ENCODE measurements around the gene CTSE. TPM values are rescaled to one million over a fixed set of nuclear protein-coding genes. Genes with fewer than 3 reads are reported as not detected.
"Not testable (repeated sequence)": the region's sequence is repeated elsewhere in the genome, so short reads cannot be mapped to it uniquely, and the experiment has no call there.

CTSE gene
- total and polyA plus RNA-seq, 3 experiments from 2014 or later, result not detected

DNA sequence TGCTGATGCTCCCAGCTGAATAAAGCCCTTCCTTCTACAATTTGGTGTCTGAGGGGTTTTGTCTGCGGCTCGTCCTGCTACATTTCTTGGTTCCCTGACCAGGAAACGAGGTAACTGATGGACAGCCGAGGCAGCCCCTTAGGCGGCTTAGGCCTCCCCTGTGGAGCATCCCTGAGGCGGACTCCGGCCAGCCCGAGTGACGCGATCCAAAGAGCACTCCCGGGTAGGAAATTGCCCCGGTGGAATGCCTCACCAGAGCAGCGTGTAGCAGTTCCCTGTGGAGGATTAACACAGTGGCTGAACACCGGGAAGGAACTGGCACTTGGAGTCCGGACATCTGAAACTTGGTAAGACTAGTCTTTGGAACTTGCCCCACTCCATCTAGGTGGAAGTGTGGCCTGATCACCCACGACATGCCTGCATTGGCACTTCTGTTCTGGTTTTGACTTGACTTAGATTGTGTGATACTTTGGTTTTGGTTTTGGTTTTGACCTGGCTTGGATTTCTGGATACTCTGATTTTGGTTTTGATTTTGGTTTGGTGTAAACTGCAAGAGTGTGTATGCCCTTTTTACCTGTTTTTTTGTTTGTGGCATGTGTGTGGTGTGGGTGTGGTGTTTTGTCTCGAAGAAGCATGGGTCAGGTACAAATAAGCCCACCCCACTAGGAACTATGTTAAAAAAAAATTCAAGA, 29.4 kb upstream of the CTSE start, which contains the start of gene RHEX:
RHEX (plus strand) TSS at position 255 of the 692 bp plus-strand sequence. CDS start 44,656 bp downstream, outside the sequence.
- H3K9me3 ChIP-seq (ENCODE audit: low read length); CTCF ChIA-PET; H3K27ac Mint-ChIP-seq; POLR2A ChIA-PET; H3K9me3 Mint-ChIP-seq; H3K4me1 ChIP-seq (ENCODE audit: insufficient read depth, low read length); H3K36me3 ChIP-seq (ENCODE audit: insufficient read depth, low read length); H3K27me3 ChIP-seq (ENCODE audit: insufficient read depth, low read length, poor library complexity, severe bottlenecking); H3K27me3 Mint-ChIP-seq; H3K27ac ChIP-seq (ENCODE audit: low read depth, low read length); H3K4me3 ChIP-seq (ENCODE audit: low read length); H3K36me3 Mint-ChIP-seq: not testable (repeated sequence)
- Mint-ChIP-seq H3K4me3 (peak within 1 kb of the TSS in 2 of 7 donors; percentile 0 to 4), H3K4me1 (peaks cover 7 to 23% (median 12%) of the 10 kb centered on the region in 3 donors)
- DNase-seq, result peak in 1 of 5 donors; percentile 50

DNA sequence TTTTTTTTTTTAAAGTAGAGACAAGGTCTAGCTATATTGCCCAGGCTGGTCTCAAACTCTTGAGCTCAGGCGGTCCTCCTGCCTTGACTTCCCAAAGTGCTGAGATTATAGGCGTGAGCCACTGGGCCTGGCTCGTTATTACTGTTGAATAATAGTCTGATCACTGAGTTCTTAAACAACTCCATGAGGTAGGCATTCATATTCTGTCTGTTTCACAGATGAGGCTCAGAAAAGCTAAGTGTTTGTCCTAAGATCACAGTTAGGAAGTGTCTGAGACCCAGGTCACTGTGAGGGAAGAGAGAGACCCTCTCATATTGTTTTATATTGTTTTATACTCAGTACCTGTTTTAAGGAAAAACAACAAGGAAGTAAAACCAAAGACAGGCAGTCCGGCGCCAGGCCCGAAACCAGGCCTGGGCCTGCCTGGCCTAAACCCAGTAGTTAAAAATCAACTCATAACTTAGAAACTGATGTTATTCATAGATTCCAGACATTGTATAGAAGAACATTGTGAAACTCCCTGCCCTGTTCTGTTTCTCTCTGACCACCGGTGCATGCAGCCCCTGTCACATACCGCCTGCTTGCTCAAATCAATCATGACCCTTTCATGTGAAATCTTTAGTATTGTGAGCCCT, 28.7 kb upstream of the CTSE start:
- CTCF ChIA-PET; H3K27ac ChIP-seq (ENCODE audit: low read depth, low read length); H3K9me3 Mint-ChIP-seq; H3K4me1 ChIP-seq (ENCODE audit: insufficient read depth, low read length); H3K36me3 Mint-ChIP-seq; H3K36me3 ChIP-seq (ENCODE audit: insufficient read depth, low read length); H3K4me3 ChIP-seq (ENCODE audit: low read length); POLR2A ChIA-PET; H3K4me3 Mint-ChIP-seq; H3K27me3 ChIP-seq (ENCODE audit: insufficient read depth, low read length, poor library complexity, severe bottlenecking); DNase-seq; H3K9me3 ChIP-seq (ENCODE audit: low read length); H3K27ac Mint-ChIP-seq: not testable (repeated sequence)
- Mint-ChIP-seq H3K4me1 (peaks cover 7 to 23% (median 12%) of the 10 kb centered on the region in 3 donors), H3K27me3 (peaks cover 4 to 12% of the 10 kb centered on the region in 2 donors)

GRCh38 chr1:206050655-206051235, 27.1 kb upstream of the CTSE start:
- ChIA-PET CTCF (no interaction called here), POLR2A (no interaction called here)
- Mint-ChIP-seq H3K4me3 (no peak overlapping the region), H3K27me3 (peaks cover 4 to 15% of the 10 kb centered on the region in 2 donors), H3K9me3 (no peaks in the 10 kb centered on the region), H3K36me3 (no peaks in the 10 kb centered on the region), H3K27ac (peak overlapping the region in 3 of 8 donors; percentile 30 to 78 (median 35)), H3K4me1 (peaks cover 7 to 23% (median 12%) of the 10 kb centered on the region in 3 donors)
- no peaks in the 10 kb centered on the region for H3K27me3 ChIP-seq (ENCODE audit: insufficient read depth, low read length, poor library complexity, severe bottlenecking)
- no peaks in the 10 kb centered on the region for H3K36me3 ChIP-seq (ENCODE audit: insufficient read depth, low read length)
- H3K27ac ChIP-seq (ENCODE audit: low read depth, low read length), result no peak overlapping the region
- no peaks in the 10 kb centered on the region for H3K4me1 ChIP-seq (ENCODE audit: insufficient read depth, low read length)
- DNase-seq, result peak in 1 of 5 donors; percentile 19
- H3K9me3 ChIP-seq (ENCODE audit: low read length), result no peaks in the 10 kb centered on the region
- no peak overlapping the region for H3K4me3 ChIP-seq (ENCODE audit: low read length)

DNA sequence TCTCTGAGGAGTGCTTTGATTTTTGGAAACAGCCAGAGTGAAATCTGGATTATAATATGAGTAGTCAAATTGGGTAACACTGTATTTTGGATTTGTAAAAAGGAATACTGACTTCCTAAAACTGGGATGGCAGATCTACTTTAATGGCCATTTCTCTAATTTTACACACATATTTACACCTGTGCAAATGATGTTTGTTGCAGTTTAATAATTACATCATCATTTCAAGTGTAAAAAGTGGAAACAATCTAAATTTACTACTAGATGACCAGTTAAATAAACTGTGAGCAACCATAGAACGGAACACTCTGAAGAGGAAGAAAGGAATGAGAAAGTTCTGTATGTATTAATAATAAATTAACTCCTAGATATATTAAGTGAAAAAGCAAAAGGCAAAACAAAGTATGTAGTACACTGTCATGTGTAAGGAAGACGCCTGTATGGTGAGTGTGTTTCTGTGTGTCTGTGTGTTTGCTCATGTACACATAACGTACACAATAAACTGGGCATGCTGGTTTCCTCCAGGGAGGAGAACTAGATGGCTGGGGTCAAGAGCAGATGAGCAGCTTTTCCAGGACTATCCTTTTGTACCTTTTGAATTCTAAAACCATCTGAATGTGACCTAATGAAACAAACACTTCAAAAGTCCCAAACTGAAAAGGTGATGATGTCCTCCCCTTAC, 26.4 kb upstream of the CTSE start:
- ChIA-PET POLR2A (no interaction called here), CTCF (no interaction called here)
- Histone ChIP-seq H3K27me3 (ENCODE audit: insufficient read depth, low read length, poor library complexity, severe bottlenecking) (no peaks in the 10 kb centered on the region), H3K4me3 (ENCODE audit: low read length) (no peak overlapping the region), H3K36me3 (ENCODE audit: insufficient read depth, low read length) (no peaks in the 10 kb centered on the region), H3K27ac (ENCODE audit: low read depth, low read length) (no peak overlapping the region), H3K9me3 (ENCODE audit: low read length) (no peaks in the 10 kb centered on the region), H3K4me1 (ENCODE audit: insufficient read depth, low read length) (no peaks in the 10 kb centered on the region)
- no peak overlapping the region for H3K27ac Mint-ChIP-seq
- DNase-seq, result no peak
- peaks cover 7 to 23% (median 12%) of the 10 kb centered on the region in 3 donors for H3K4me1 Mint-ChIP-seq
- no peaks in the 10 kb centered on the region for H3K9me3 Mint-ChIP-seq
- H3K4me3 Mint-ChIP-seq, result no peak overlapping the region
- H3K27me3 Mint-ChIP-seq, result peaks cover 4 to 15% of the 10 kb centered on the region in 2 donors
- H3K36me3 Mint-ChIP-seq, result no peaks in the 10 kb centered on the region

DNA sequence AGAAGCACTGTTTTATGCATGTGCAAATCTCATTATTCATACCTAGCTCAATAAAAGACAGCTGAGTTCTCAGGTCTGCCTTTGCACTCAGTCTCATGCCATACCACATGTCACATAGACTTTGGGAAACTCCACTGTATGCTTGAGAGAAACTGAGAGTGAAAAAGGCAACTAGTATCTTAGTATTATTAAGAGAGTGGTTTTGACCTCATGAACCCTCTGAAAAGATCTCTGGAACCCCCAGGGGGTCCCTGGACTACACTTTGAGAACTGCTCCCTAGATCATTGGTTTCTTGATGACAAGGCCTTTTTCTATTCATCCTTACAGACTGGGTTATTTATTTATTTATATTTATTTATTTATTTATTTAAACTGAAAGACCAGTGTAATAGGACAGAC, 25.6 kb upstream of the CTSE start:
- H3K27ac ChIP-seq (ENCODE audit: low read depth, low read length), result no peak overlapping the region
- no peak for DNase-seq
- ChIA-PET POLR2A (no interaction called here), CTCF (no interaction called here)
- H3K36me3 ChIP-seq (ENCODE audit: insufficient read depth, low read length), result no peaks in the 10 kb centered on the region
- no peaks in the 10 kb centered on the region for H3K4me1 ChIP-seq (ENCODE audit: insufficient read depth, low read length)
- no peaks in the 10 kb centered on the region for H3K9me3 Mint-ChIP-seq
- no peaks in the 10 kb centered on the region for H3K36me3 Mint-ChIP-seq
- no peak overlapping the region for H3K27ac Mint-ChIP-seq
- H3K4me1 Mint-ChIP-seq, result peaks cover 7 to 23% (median 12%) of the 10 kb centered on the region in 3 donors
- no peaks in the 10 kb centered on the region for H3K9me3 ChIP-seq (ENCODE audit: low read length)
- H3K27me3 Mint-ChIP-seq, result peaks cover 4 to 15% of the 10 kb centered on the region in 2 donors
- H3K27me3 ChIP-seq (ENCODE audit: insufficient read depth, low read length, poor library complexity, severe bottlenecking), result no peaks in the 10 kb centered on the region
- no peak overlapping the region for H3K4me3 Mint-ChIP-seq
- H3K4me3 ChIP-seq (ENCODE audit: low read length), result no peak overlapping the region

DNA sequence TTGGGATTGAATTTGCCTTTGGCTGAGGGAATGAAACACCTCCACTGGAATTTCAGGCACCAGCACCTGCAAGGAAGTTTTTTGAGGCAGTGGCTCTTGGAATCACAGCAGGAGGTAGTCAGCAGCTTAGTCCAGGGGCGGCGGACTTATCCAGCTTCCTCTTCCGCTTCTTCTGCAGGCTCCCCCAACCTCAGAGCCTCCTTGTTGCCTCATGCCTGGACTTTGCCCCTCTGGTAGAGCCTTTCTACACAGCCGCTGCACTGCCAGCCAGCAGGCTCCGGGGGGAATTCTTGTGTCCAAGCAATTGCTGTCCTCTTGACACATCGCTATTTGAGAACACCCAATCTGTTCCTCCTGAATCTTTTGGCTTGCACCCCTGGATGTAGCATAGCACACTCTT, 24.9 kb upstream of the CTSE start:
- Mint-ChIP-seq H3K27me3 (peaks cover 4 to 15% of the 10 kb centered on the region in 2 donors), H3K27ac (no peak overlapping the region), H3K9me3 (no peaks in the 10 kb centered on the region), H3K36me3 (no peaks in the 10 kb centered on the region), H3K4me3 (no peak overlapping the region), H3K4me1 (peaks cover 7 to 23% (median 12%) of the 10 kb centered on the region in 3 donors)
- Histone ChIP-seq H3K27ac (ENCODE audit: low read depth, low read length) (no peak overlapping the region), H3K36me3 (ENCODE audit: insufficient read depth, low read length) (no peaks in the 10 kb centered on the region), H3K4me1 (ENCODE audit: insufficient read depth, low read length) (no peaks in the 10 kb centered on the region), H3K4me3 (ENCODE audit: low read length) (no peak overlapping the region), H3K9me3 (ENCODE audit: low read length) (no peaks in the 10 kb centered on the region), H3K27me3 (ENCODE audit: insufficient read depth, low read length, poor library complexity, severe bottlenecking) (no peaks in the 10 kb centered on the region)
- ChIA-PET POLR2A (no interaction called here), CTCF (no interaction called here)
- no peak for DNase-seq

DNA sequence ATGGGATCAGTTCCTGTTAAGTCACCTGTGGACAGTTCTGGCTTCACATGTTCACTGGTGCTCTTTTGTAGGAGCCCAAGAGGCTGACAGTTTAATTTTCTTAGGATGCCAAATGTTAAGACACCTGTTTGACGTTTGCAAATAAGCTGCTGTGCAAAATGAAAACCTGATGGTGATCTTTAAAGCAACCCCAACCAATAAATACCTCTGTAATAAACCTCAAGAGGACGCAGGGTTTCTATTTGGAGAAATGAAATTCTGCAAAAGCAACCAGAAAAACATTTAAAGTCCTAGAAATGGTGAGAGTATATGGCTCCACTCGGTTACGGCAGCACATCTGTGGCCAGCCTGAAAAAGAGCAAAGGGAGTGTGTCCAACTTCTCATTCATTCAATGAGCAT, 23.6 kb upstream of the CTSE start:
- H3K4me3 Mint-ChIP-seq, result no peak overlapping the region
- no peaks in the 10 kb centered on the region for H3K4me1 ChIP-seq (ENCODE audit: insufficient read depth, low read length)
- POLR2A ChIA-PET, result no interaction called here

GRCh38 chr1:206041640-206042039, 17.9 kb upstream of the CTSE start:
- H3K4me1 Mint-ChIP-seq, result peaks cover 11 to 18% (median 13%) of the 10 kb centered on the region in 3 donors
- Histone ChIP-seq H3K36me3 (ENCODE audit: insufficient read depth, low read length) (no peaks in the 10 kb centered on the region), H3K9me3 (ENCODE audit: low read length) (no peaks in the 10 kb centered on the region), H3K27me3 (ENCODE audit: insufficient read depth, low read length, poor library complexity, severe bottlenecking) (no peaks in the 10 kb centered on the region), H3K4me3 (ENCODE audit: low read length) (no peak overlapping the region), H3K4me1 (ENCODE audit: insufficient read depth, low read length) (no peaks in the 10 kb centered on the region), H3K27ac (ENCODE audit: low read depth, low read length) (no peak overlapping the region)
- no peaks in the 10 kb centered on the region for H3K36me3 Mint-ChIP-seq
- no peak overlapping the region for H3K4me3 Mint-ChIP-seq
- H3K27me3 Mint-ChIP-seq, result peaks cover 3 to 22% of the 10 kb centered on the region in 2 donors
- no peak overlapping the region for H3K27ac Mint-ChIP-seq
- no peak for DNase-seq
- ChIA-PET CTCF (no interaction called here), POLR2A (no interaction called here)
- H3K9me3 Mint-ChIP-seq, result no peaks in the 10 kb centered on the region

More for the DNA sequence above, 23.6 kb upstream of the CTSE start:
- Mint-ChIP-seq H3K36me3 (no peaks in the 10 kb centered on the region), H3K4me1 (peaks cover 4 to 17% (median 7%) of the 10 kb centered on the region in 3 donors), H3K27me3 (peaks cover 4 to 19% of the 10 kb centered on the region in 2 donors), H3K27ac (no peak overlapping the region), H3K9me3 (no peaks in the 10 kb centered on the region)
- Histone ChIP-seq H3K27me3 (ENCODE audit: insufficient read depth, low read length, poor library complexity, severe bottlenecking) (no peaks in the 10 kb centered on the region), H3K36me3 (ENCODE audit: insufficient read depth, low read length) (no peaks in the 10 kb centered on the region), H3K9me3 (ENCODE audit: low read length) (no peaks in the 10 kb centered on the region), H3K4me3 (ENCODE audit: low read length) (no peak overlapping the region), H3K27ac (ENCODE audit: low read depth, low read length) (no peak overlapping the region)
- CTCF ChIA-PET, result no interaction called here
- DNase-seq, result no peak
